ENCODE data around the gene CIAO1. TPM values are rescaled to one million over a fixed set of nuclear protein-coding genes. Genes with fewer than 3 reads are reported as not detected.

Gene CIAO1
- total and polyA plus RNA-seq, 4 donors = 43.0 to 80.4 (median 47.0) TPM

GRCh38 chr2:96258166-96259022, 7.6 kb upstream of the CIAO1 start:
- Histone ChIP-seq H3K27ac (ENCODE audit: low read depth in 1 of 2, low read length in 2 of 2) (peak overlapping the region; percentile 10 to 44), H3K9ac (ENCODE audit: low read depth in 1 of 2, low read length in 2 of 2) (no peak overlapping the region), H3K36me3 (ENCODE audit: control insufficient read depth in 4 of 4, insufficient read depth in 3 of 4, low read depth in 1 of 4, low read length in 3 of 4) (peaks cover 6 to 17% (median 9%) of the 10 kb centered on the region in 4 donors), H3K27me3 (ENCODE audit: control insufficient read depth in 4 of 4, insufficient read depth in 4 of 4, low read length in 3 of 4) (no peaks in the 10 kb centered on the region), H3K4me3 (ENCODE audit: low read depth in 1 of 3, low read length in 3 of 3) (no peak overlapping the region), H3K4me1 (ENCODE audit: control insufficient read depth in 4 of 4, insufficient read depth in 4 of 4, low read length in 3 of 4) (peaks cover 18 to 50% (median 41%) of the 10 kb centered on the region in 4 donors), H3K9me3 (ENCODE audit: control insufficient read depth in 4 of 4, low read length in 3 of 4) (no peaks in the 10 kb centered on the region)
- 83% methylated on average over 7 of the region's 7 CpGs for WGBS
- no peak for DNase-seq (ENCODE audit: low spot score)
- TF ChIP-seq, protein P1, sequence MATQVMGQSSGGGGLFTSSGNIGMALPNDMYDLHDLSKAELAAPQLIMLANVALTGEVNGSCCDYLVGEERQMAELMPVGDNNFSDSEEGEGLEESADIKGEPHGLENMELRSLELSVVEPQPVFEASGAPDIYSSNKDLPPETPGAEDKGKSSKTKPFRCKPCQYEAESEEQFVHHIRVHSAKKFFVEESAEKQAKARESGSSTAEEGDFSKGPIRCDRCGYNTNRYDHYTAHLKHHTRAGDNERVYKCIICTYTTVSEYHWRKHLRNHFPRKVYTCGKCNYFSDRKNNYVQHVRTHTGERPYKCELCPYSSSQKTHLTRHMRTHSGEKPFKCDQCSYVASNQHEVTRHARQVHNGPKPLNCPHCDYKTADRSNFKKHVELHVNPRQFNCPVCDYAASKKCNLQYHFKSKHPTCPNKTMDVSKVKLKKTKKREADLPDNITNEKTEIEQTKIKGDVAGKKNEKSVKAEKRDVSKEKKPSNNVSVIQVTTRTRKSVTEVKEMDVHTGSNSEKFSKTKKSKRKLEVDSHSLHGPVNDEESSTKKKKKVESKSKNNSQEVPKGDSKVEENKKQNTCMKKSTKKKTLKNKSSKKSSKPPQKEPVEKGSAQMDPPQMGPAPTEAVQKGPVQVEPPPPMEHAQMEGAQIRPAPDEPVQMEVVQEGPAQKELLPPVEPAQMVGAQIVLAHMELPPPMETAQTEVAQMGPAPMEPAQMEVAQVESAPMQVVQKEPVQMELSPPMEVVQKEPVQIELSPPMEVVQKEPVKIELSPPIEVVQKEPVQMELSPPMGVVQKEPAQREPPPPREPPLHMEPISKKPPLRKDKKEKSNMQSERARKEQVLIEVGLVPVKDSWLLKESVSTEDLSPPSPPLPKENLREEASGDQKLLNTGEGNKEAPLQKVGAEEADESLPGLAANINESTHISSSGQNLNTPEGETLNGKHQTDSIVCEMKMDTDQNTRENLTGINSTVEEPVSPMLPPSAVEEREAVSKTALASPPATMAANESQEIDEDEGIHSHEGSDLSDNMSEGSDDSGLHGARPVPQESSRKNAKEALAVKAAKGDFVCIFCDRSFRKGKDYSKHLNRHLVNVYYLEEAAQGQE (IDR thresholded peaks at IDR 0.05) = no peak
- no peak for TF ChIP-seq HNF4A (conservative IDR thresholded peaks at IDR 0.05)
- no peak for TF ChIP-seq FOXA1 (IDR thresholded peaks at IDR 0.05)
- TF ChIP-seq FOXA2 (IDR thresholded peaks at IDR 0.05) = no peak
- TF ChIP-seq GABPA (IDR thresholded peaks at IDR 0.05 in 1 of 2, conservative IDR thresholded peaks at IDR 0.05 in 1 of 2) = no peak
- TF ChIP-seq RAD21 (IDR thresholded peaks at IDR 0.05) = no peak
- TF ChIP-seq CTCF (IDR thresholded peaks at IDR 0.05; ENCODE audit: low read depth, low read length, missing input control) = no peak
- no peak for TF ChIP-seq NR2F2 (IDR thresholded peaks at IDR 0.05)
- TF ChIP-seq SP1 (IDR thresholded peaks at IDR 0.05) = no peak
- TF ChIP-seq, protein P2, sequence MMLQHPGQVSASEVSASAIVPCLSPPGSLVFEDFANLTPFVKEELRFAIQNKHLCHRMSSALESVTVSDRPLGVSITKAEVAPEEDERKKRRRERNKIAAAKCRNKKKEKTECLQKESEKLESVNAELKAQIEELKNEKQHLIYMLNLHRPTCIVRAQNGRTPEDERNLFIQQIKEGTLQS (IDR thresholded peaks at IDR 0.05) = no peak
- TF ChIP-seq YY1 (IDR thresholded peaks at IDR 0.05) = no peak
- TF ChIP-seq, protein P3, sequence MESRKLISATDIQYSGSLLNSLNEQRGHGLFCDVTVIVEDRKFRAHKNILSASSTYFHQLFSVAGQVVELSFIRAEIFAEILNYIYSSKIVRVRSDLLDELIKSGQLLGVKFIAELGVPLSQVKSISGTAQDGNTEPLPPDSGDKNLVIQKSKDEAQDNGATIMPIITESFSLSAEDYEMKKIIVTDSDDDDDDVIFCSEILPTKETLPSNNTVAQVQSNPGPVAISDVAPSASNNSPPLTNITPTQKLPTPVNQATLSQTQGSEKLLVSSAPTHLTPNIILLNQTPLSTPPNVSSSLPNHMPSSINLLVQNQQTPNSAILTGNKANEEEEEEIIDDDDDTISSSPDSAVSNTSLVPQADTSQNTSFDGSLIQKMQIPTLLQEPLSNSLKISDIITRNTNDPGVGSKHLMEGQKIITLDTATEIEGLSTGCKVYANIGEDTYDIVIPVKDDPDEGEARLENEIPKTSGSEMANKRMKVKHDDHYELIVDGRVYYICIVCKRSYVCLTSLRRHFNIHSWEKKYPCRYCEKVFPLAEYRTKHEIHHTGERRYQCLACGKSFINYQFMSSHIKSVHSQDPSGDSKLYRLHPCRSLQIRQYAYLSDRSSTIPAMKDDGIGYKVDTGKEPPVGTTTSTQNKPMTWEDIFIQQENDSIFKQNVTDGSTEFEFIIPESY (IDR thresholded peaks at IDR 0.05) = no peak
- no peak for TF ChIP-seq RXRA (IDR thresholded peaks at IDR 0.05)
- TF ChIP-seq TAF1 (conservative IDR thresholded peaks at IDR 0.05) = no peak
- TF ChIP-seq HNF4G (IDR thresholded peaks at IDR 0.05) = no peak
- TF ChIP-seq, protein P4, sequence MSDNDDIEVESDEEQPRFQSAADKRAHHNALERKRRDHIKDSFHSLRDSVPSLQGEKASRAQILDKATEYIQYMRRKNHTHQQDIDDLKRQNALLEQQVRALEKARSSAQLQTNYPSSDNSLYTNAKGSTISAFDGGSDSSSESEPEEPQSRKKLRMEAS (IDR thresholded peaks at IDR 0.05) = no peak
- no peak for TF ChIP-seq EGR1 (IDR thresholded peaks at IDR 0.05; ENCODE audit: low read depth in 2 of 2)
- no peak for TF ChIP-seq JUND (IDR thresholded peaks at IDR 0.05)

Data from liver (tissue), 9 donors.